Measurements from ENCODE around the gene PROSER2. TPM values are rescaled to one million over a fixed set of nuclear protein-coding genes. Genes with fewer than 3 reads are reported as not detected.

Gene PROSER2
- polyA plus RNA-seq, 3 donors, result 1.2 to 2.2 (median 2.0) TPM

GRCh38 chr10:11827006-11827405 is 3.9 kb downstream of the PROSER2 start:
- H3K79me2 ChIP-seq (ENCODE audit: insufficient read depth, low read length), result peaks cover 77% of the 10 kb centered on the region
- H3K4me2 ChIP-seq (replicated peaks; ENCODE audit: extremely low read depth, low read length, poor library complexity, severe bottlenecking), result no peak overlapping the region
- H3K4me3 ChIP-seq (replicated peaks in 1 of 3; ENCODE audit: low read depth in 2 of 3, low read length in 3 of 3), result no peak overlapping the region
- H3K27ac Mint-ChIP-seq, result no peak overlapping the region
- no peak overlapping the region for H3K27ac ChIP-seq (ENCODE audit: low read depth in 1 of 2, low read length in 2 of 2)
- peaks cover 14% of the 10 kb centered on the region for H3K4me1 Mint-ChIP-seq
- intact Hi-C loops (cut with micrococcal nuclease), result no loop called here
- H3K36me3 ChIP-seq (replicated peaks in 1 of 2; ENCODE audit: control insufficient read depth in 1 of 2, insufficient read depth in 2 of 2, low read length in 2 of 2), result no peaks in the 10 kb centered on the region
- peaks cover 7 to 16% of the 10 kb centered on the region in 2 donors for H3K4me1 ChIP-seq (ENCODE audit: control insufficient read depth in 1 of 2, insufficient read depth in 2 of 2, low read length in 2 of 2)
- H3K27me3 Mint-ChIP-seq (ENCODE audit: low read depth in 3 of 3), result peaks cover 7 to 10% (median 8%) of the 10 kb centered on the region in 3 donors
- H2AFZ ChIP-seq (ENCODE audit: insufficient read depth, low read depth, low read length, poor library complexity, severe bottlenecking), result no peak overlapping the region
- no peak overlapping the region for H3K4me3 Mint-ChIP-seq
- 87% methylated on average over 3 of the region's 10 CpGs for WGBS (ENCODE audit: insufficient coverage)
- no peak for TF ChIP-seq CTCF (IDR thresholded peaks at IDR 0.05)
- H3K36me3 Mint-ChIP-seq, result peaks cover 0 to 2% of the 10 kb centered on the region in 2 donors
- no peak for DNase-seq
- peaks cover 0 to 2% (median 0%) of the 10 kb centered on the region in 7 donors for H3K9me3 Mint-ChIP-seq
- H4K20me1 ChIP-seq (ENCODE audit: insufficient read depth, low read length), result no peaks in the 10 kb centered on the region
- H3K9me3 ChIP-seq (replicated peaks in 1 of 2; ENCODE audit: control insufficient read depth in 1 of 2, insufficient read depth in 1 of 2, low read length in 2 of 2), result no peaks in the 10 kb centered on the region
- no peak overlapping the region for H3K9ac ChIP-seq (ENCODE audit: insufficient read depth, low read length, poor library complexity, severe bottlenecking)
- peaks cover 4 to 8% of the 10 kb centered on the region in 2 donors for H3K27me3 ChIP-seq (ENCODE audit: control insufficient read depth in 2 of 2, insufficient read depth in 2 of 2, low read length in 2 of 2)

GRCh38 chr10:11827414-11827813 is 4.3 kb downstream of the PROSER2 start:
- no peak for DNase-seq
- no peaks in the 10 kb centered on the region for H4K20me1 ChIP-seq (ENCODE audit: insufficient read depth, low read length)
- no peak for TF ChIP-seq CTCF (IDR thresholded peaks at IDR 0.05)
- no peak overlapping the region for H3K4me3 ChIP-seq (replicated peaks in 1 of 3; ENCODE audit: low read depth in 2 of 3, low read length in 3 of 3)
- no peak overlapping the region for H3K27ac ChIP-seq (ENCODE audit: low read depth in 1 of 2, low read length in 2 of 2)
- H3K9ac ChIP-seq (ENCODE audit: insufficient read depth, low read length, poor library complexity, severe bottlenecking), result no peak overlapping the region
- no peak overlapping the region for H3K4me2 ChIP-seq (replicated peaks; ENCODE audit: extremely low read depth, low read length, poor library complexity, severe bottlenecking)
- no peaks in the 10 kb centered on the region for H3K9me3 ChIP-seq (replicated peaks in 1 of 2; ENCODE audit: control insufficient read depth in 1 of 2, insufficient read depth in 1 of 2, low read length in 2 of 2)
- no peaks in the 10 kb centered on the region for H3K36me3 ChIP-seq (replicated peaks in 1 of 2; ENCODE audit: control insufficient read depth in 1 of 2, insufficient read depth in 2 of 2, low read length in 2 of 2)
- no peak overlapping the region for H2AFZ ChIP-seq (ENCODE audit: insufficient read depth, low read depth, low read length, poor library complexity, severe bottlenecking)
- peaks cover 7 to 16% of the 10 kb centered on the region in 2 donors for H3K4me1 ChIP-seq (ENCODE audit: control insufficient read depth in 1 of 2, insufficient read depth in 2 of 2, low read length in 2 of 2)
- intact Hi-C loops (cut with micrococcal nuclease), result no loop called here
- Mint-ChIP-seq H3K4me3 (no peak overlapping the region), H3K27ac (no peak overlapping the region), H3K4me1 (peaks cover 14% of the 10 kb centered on the region), H3K36me3 (peaks cover 0 to 2% of the 10 kb centered on the region in 2 donors), H3K9me3 (peaks cover 0 to 2% (median 0%) of the 10 kb centered on the region in 7 donors), H3K27me3 (ENCODE audit: low read depth in 3 of 3) (peaks cover 7 to 10% (median 8%) of the 10 kb centered on the region in 3 donors)
- 78% methylated on average over 2 of the region's 6 CpGs for WGBS (ENCODE audit: insufficient coverage)
- H3K79me2 ChIP-seq (ENCODE audit: insufficient read depth, low read length), result peaks cover 81% of the 10 kb centered on the region
- peaks cover 4 to 8% of the 10 kb centered on the region in 2 donors for H3K27me3 ChIP-seq (ENCODE audit: control insufficient read depth in 2 of 2, insufficient read depth in 2 of 2, low read length in 2 of 2)

All from CD14-positive monocyte (primary cell).